SJCRH30 (cell line): ENCODE data around the gene IKBIP. TPM values are rescaled to one million over a fixed set of nuclear protein-coding genes. Genes with fewer than 3 reads are reported as not detected.
"Not testable (repeated sequence)": the region's sequence is repeated elsewhere in the genome, so short reads cannot be mapped to it uniquely, and the experiment has no call there.

Experiments used
- DNase-seq, 2 experiments: peaks; one replicate each; pipeline ENCODE4 v3.0.0-alpha.2; 2015 to 2020
- H3K27ac ChIP-seq: fragments of 250-450 bp; sonication (Bioruptor Pico); 2 replicates; pipeline ENCODE4 v1.5.1; 2020; ENCODE audit warnings: mild to moderate bottlenecking, moderate library complexity
- H3K27me3 ChIP-seq: fragments of 250-450 bp; sonication (Bioruptor Pico); 2 replicates; pipeline ENCODE4 v1.5.1; 2020; ENCODE audit warnings: mild to moderate bottlenecking, moderate library complexity
- H3K36me3 ChIP-seq: fragments of 250-450 bp; sonication (Bioruptor Pico); 2 replicates; pipeline ENCODE4 v1.5.1; 2020; ENCODE audit warnings: mild to moderate bottlenecking, moderate library complexity
- H3K4me1 ChIP-seq: fragments of 250-450 bp; sonication (Bioruptor Pico); 2 replicates; pipeline ENCODE4 v1.5.1; 2020; ENCODE audit warnings: mild to moderate bottlenecking, moderate library complexity
- H3K4me3 ChIP-seq: fragments of 250-450 bp; sonication (Bioruptor Pico); 2 replicates; pipeline ENCODE4 v1.5.1; 2020; ENCODE audit warnings: mild to moderate bottlenecking, moderate library complexity
- H3K9me3 ChIP-seq: fragments of 250-450 bp; sonication (Bioruptor Pico); replicated peaks from 2 replicates; pipeline ENCODE4 v1.5.1; 2020; ENCODE audit warnings: mild to moderate bottlenecking, moderate library complexity
- total RNA-seq: library from RNA; depleted of rRNA; stranded (reverse); fragments of >200 nt; shearing (Covaris generic); gene quantifications from 2 replicates; pipeline ENCODE4 v1.2.3, GENCODE V29; 2014

The IKBIP gene
- total RNA-seq, 1 experiment from 2014 or later: 60.5 TPM

GRCh38 chr12:98595243-98595988 lies 49.2 kb downstream of the IKBIP start:
- Histone ChIP-seq H3K27ac (no peak overlapping the region; the same call in 1 of the 2 replicates), H3K4me1 (peaks cover 12% of the 10 kb centered on the region), H3K9me3 (no peaks in the 10 kb centered on the region), H3K27me3 (no peaks in the 10 kb centered on the region), H3K4me3 (peak overlapping the region; percentile 95), H3K36me3 (peaks cover 51% of the 10 kb centered on the region)
- DNase-seq: peak in 1 of 2 experiments; percentile 17

GRCh38 chr12:98594050-98594835 lies 50.3 kb downstream of the IKBIP start:
- H3K36me3 ChIP-seq: peaks cover 40% of the 10 kb centered on the region
- H3K4me3 ChIP-seq: peak overlapping the region; percentile 95
- peak; percentile 12 to 26 for DNase-seq
- no peaks in the 10 kb centered on the region for H3K27me3 ChIP-seq
- H3K4me1 ChIP-seq: peaks cover 12% of the 10 kb centered on the region
- H3K27ac ChIP-seq: peak overlapping the region; percentile 84
- no peaks in the 10 kb centered on the region for H3K9me3 ChIP-seq

- Histone ChIP-seq H3K36me3 (peaks cover 35% of the 10 kb centered on the region), H3K27me3 (no peaks in the 10 kb centered on the region)
- peak; percentile 94 to 98 for DNase-seq
These were observed 51.1 kb downstream of the IKBIP start, which contains the start of gene SLC25A3 for GRCh38 chr12:98593351-98594049. TSS of gene SLC25A3 (plus strand) at chr12:98593686. CDS start at chr12:98593979, 293 bp downstream.

DNA sequence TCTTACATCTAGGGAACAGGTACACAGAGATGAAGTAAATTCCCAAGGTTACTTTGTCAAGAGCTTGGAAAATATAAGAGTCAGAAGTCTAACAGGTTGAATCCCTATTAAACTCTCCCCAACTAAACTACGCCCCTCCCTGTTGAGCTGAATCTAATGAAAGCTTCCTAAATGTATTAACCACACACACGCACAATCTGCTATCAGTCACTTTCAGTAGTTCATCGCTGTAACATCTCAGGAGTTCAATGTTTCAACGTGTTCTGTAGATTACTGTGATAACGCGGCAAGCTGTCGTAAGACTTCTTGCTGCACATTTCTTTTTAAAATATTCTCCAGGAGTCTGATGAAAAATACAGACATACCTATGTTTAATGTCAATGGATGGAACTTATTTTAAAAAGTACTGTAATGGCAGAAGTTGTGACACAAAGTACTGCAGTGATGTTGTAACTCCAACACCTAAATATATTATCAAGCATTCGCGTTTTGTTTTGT lies 51.7 kb downstream of the IKBIP start:
- Histone ChIP-seq H3K9me3 (no peaks in the 10 kb centered on the region), H3K4me1 (peaks cover 12% of the 10 kb centered on the region), H3K27ac (peak overlapping the region; percentile 2; the same call in 1 of the 2 replicates), H3K36me3 (peaks cover 29% of the 10 kb centered on the region), H3K27me3 (no peaks in the 10 kb centered on the region), H3K4me3 (peak overlapping the region; percentile 95)
- DNase-seq: no peak

More at GRCh38 chr12:98593351-98594049, 51.1 kb downstream of the IKBIP start, which contains the start of gene SLC25A3:
- Histone ChIP-seq H3K4me1 (peaks cover 12% of the 10 kb centered on the region), H3K4me3 (peak within 1 kb of the TSS; percentile 95), H3K27ac (peak within 1 kb of the TSS; percentile 84), H3K9me3 (no peaks in the 10 kb centered on the region)

DNA sequence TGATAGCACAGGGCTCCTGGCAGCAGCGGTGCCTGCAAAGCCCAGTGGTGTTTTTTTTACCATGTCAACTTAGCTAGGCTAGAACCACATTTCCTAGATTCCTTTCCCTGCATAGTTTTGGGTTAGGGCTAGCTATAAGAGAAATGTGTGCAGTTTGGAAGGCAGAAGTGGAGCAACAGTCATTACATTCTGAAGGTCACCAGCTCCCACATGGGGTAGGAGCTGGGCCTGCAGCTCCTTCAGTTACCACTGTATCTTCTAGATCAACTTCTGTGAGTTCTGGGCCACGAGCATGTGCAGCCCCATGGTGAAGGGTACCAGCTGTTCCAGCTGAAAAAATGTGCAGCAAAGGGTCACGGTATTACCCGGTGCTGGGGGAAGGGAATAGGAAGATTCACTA lies 53.4 kb downstream of the IKBIP start:
- peaks cover 12% of the 10 kb centered on the region for H3K36me3 ChIP-seq
- H3K27ac ChIP-seq: no peak overlapping the region
- DNase-seq: peak; percentile 17 to 20
- H3K9me3 ChIP-seq: no peaks in the 10 kb centered on the region
- H3K4me1 ChIP-seq: peaks cover 12% of the 10 kb centered on the region
- H3K4me3 ChIP-seq: no peak overlapping the region
- H3K27me3 ChIP-seq: no peaks in the 10 kb centered on the region

DNA sequence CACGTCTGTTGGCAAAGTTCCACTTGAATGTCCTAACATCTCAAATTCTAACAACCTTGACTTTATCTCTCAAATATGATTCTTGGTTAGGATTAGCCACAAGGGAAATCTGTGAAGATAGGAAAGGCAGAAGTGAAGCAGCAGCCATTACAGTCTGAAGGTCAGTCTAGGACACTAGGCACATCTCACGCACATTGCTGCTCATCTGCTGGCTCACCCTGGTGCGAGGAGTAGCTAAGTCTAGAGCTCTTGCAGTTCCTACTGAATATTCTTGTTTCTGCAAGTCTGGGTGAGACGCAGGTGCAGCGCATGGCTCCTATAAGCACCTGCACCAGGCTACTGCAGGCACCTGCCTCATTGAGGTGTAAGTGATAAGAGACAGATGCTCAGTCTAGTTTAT lies 57.5 kb downstream of the IKBIP start:
- DNase-seq: no peak
- no peak overlapping the region for H3K4me3 ChIP-seq
- no peak overlapping the region for H3K27ac ChIP-seq
- no peaks in the 10 kb centered on the region for H3K9me3 ChIP-seq
- H3K4me1 ChIP-seq: no peaks in the 10 kb centered on the region
- H3K27me3 ChIP-seq: no peaks in the 10 kb centered on the region
- H3K36me3 ChIP-seq: no peaks in the 10 kb centered on the region

GRCh38 chr12:98582093-98582492 lies 62.5 kb downstream of the IKBIP start:
- H3K9me3 ChIP-seq: no peaks in the 10 kb centered on the region
- no peaks in the 10 kb centered on the region for H3K4me1 ChIP-seq
- no peak overlapping the region for H3K4me3 ChIP-seq
- no peaks in the 10 kb centered on the region for H3K36me3 ChIP-seq
- no peaks in the 10 kb centered on the region for H3K27me3 ChIP-seq
- no peak for DNase-seq
- no peak overlapping the region for H3K27ac ChIP-seq

DNA sequence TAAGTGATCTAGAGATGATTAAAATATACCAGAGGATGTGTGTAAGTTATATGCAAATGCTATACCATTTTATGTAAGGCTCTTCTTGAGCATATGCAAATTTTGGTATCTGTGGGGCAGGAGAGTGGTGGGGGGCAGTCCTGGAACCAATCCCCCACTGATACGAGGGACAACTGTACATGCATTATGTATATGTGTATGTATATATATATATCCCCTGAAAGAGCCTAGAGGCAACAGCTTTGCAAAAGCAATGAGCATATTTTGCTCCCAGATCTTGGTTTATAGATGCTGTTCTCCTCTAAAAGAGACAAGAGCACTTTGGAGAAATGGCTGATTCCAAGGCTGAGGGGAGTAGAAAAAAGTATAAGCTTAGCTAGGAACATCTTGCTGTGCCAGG lies 63.5 kb downstream of the IKBIP start:
- H3K27ac ChIP-seq: no peak overlapping the region
- H3K4me1 ChIP-seq: no peaks in the 10 kb centered on the region
- H3K27me3 ChIP-seq: no peaks in the 10 kb centered on the region
- DNase-seq: no peak
- H3K36me3 ChIP-seq: no peaks in the 10 kb centered on the region
- no peak overlapping the region for H3K4me3 ChIP-seq
- H3K9me3 ChIP-seq: no peaks in the 10 kb centered on the region

DNA sequence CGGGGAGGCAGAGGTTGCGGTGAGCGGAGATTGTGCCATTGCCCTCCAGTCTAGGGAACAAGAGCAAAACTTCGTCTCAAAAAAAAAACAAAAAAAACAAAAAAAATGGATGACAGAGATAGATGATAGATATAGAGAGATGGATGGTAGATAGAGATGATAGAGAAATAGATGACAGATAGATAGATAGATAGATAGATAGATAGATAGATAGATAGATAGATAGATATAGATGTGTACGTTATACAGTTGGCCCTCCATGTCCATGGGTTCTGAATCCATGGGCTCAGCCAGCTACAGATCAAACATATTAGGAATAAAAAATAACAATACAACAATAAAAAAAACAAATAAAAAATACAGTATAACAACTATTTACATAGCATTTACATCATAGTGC lies 63.9 kb downstream of the IKBIP start:
- Histone ChIP-seq H3K27ac (no peak overlapping the region), H3K9me3 (no peaks in the 10 kb centered on the region), H3K4me1 (no peaks in the 10 kb centered on the region), H3K4me3 (no peak overlapping the region), H3K36me3 (no peaks in the 10 kb centered on the region), H3K27me3 (no peaks in the 10 kb centered on the region)
- DNase-seq: no peak

GRCh38 chr12:98579835-98580234 lies 64.8 kb downstream of the IKBIP start:
- H3K27ac ChIP-seq: no peak overlapping the region
- no peaks in the 10 kb centered on the region for H3K36me3 ChIP-seq
- H3K4me1 ChIP-seq: no peaks in the 10 kb centered on the region
- no peak for DNase-seq
- H3K4me3 ChIP-seq: no peak overlapping the region
- H3K27me3 ChIP-seq: no peaks in the 10 kb centered on the region
- H3K9me3 ChIP-seq: no peaks in the 10 kb centered on the region

DNA sequence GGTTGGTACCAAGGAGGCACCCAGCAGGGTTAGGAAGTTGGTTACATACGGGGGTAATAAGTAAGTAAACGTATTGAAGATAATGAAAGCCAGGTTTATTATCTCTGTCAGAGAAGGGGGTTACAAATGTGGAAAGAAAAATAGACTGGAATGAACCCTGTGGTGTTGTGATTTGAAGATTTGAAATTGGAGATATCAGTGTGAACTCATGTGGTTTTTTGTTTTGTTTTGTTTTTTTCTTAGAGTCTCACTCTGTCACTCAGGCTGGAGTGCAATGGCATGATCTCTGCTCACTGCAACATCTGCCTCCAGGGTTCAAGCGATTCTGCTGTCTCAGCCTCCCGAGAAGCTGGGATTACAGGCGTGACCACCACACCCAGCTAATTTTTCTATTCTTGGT lies 65.2 kb downstream of the IKBIP start:
- Histone ChIP-seq H3K4me3 (no peak overlapping the region), H3K36me3 (no peaks in the 10 kb centered on the region), H3K4me1 (no peaks in the 10 kb centered on the region), H3K9me3 (no peaks in the 10 kb centered on the region), H3K27me3 (no peaks in the 10 kb centered on the region), H3K27ac (no peak overlapping the region)
- DNase-seq: no peak

- H3K4me3 ChIP-seq: no peak overlapping the region
- H3K36me3 ChIP-seq: no peaks in the 10 kb centered on the region
- no peak overlapping the region for H3K27ac ChIP-seq
- DNase-seq: no peak
- no peaks in the 10 kb centered on the region for H3K9me3 ChIP-seq
- H3K4me1 ChIP-seq: no peaks in the 10 kb centered on the region
- no peaks in the 10 kb centered on the region for H3K27me3 ChIP-seq
These were observed 65.8 kb downstream of the IKBIP start for GRCh38 chr12:98578821-98579220.

GRCh38 chr12:98578392-98578791 lies 66.2 kb downstream of the IKBIP start:
- no peaks in the 10 kb centered on the region for H3K4me1 ChIP-seq
- H3K27me3 ChIP-seq: no peaks in the 10 kb centered on the region
- no peak for DNase-seq
- no peak overlapping the region for H3K4me3 ChIP-seq
- H3K36me3 ChIP-seq: no peaks in the 10 kb centered on the region
- H3K27ac ChIP-seq: no peak overlapping the region
- H3K9me3 ChIP-seq: no peaks in the 10 kb centered on the region

DNA sequence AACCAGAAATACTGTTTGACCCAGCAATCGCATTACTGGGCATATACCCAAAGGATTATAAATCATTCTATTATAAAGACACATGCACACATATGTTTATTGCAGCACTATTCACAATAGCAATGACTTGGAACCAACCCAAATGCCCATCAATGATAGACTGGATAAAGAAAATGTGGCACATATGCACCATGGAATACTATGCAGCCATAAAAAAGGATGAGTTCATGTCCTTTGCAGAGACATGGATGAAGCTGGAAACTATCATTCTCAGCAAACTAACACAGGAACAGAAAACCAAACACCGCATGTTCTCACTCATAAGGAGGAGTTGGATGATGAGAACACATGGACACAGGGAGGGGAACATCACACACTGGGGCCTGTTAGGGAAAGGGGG lies 67.8 kb downstream of the IKBIP start:
- not testable (repeated sequence) for H3K36me3 ChIP-seq, H3K27me3 ChIP-seq, H3K4me3 ChIP-seq, DNase-seq, H3K9me3 ChIP-seq, H3K4me1 ChIP-seq, H3K27ac ChIP-seq

DNA sequence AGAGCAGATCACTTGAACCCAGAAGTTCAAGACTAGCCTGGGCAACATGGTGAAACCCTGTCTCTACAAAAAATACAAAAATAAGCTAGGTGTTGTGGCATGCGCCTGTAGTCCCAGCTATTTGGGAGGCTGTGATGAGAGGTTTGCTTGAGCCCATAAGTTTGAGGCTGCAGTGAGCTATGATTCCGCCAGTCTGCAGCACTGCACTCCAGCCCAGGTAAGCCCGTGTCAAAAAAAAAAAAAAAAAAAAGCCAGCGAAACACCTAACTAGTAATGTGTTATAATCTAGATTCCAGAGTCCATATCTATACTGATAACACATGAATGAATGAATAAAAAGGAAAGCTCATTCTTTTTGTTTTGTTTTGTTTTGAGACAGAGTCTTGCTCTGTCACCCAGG lies 69.6 kb downstream of the IKBIP start:
- H3K4me3 ChIP-seq: no peak overlapping the region
- no peaks in the 10 kb centered on the region for H3K27me3 ChIP-seq
- H3K9me3 ChIP-seq: no peaks in the 10 kb centered on the region
- H3K27ac ChIP-seq: no peak overlapping the region
- H3K36me3 ChIP-seq: no peaks in the 10 kb centered on the region
- no peak for DNase-seq
- H3K4me1 ChIP-seq: no peaks in the 10 kb centered on the region
